HG03571 (cell line): ENCODE results near the gene HELT.
"Not testable (repeated sequence)": the region's sequence is repeated elsewhere in the genome, so short reads cannot be mapped to it uniquely, and the experiment has no call there.

Source experiments
- ATAC-seq: cut with Tn5 transposase; IDR thresholded peaks from one replicate; pipeline ENCODE4 v1.9.1; 2021; ENCODE audit not compliant: unreplicated experiment

HELT gene

GRCh38 chr4:185017964-185018772 lies at the start of gene HELT:
Gene HELT, plus strand, starts transcription at chr4:185018490. Its CDS starts 439 bp downstream, at chr4:185018929.
- ATAC-seq, result no peak

- no peak for ATAC-seq
Observed at GRCh38 chr4:184968784-184969201, 49.5 kb upstream of the HELT start.

GRCh38 chr4:184969610-184970009 lies 48.7 kb upstream of the HELT start:
- ATAC-seq, result no peak

- no peak for ATAC-seq
Observed at GRCh38 chr4:184972991-184973390, 45.3 kb upstream of the HELT start.

- ATAC-seq, result not testable (repeated sequence)
Observed at GRCh38 chr4:184976348-184976747, 41.9 kb upstream of the HELT start.

GRCh38 chr4:184977747-184978146 lies 40.5 kb upstream of the HELT start:
- ATAC-seq, result no peak

GRCh38 chr4:184978211-184978610 lies 40.1 kb upstream of the HELT start:
- no peak for ATAC-seq

- no peak for ATAC-seq
Observed at GRCh38 chr4:184979461-184980124, 38.7 kb upstream of the HELT start.

- no peak for ATAC-seq
Observed at GRCh38 chr4:184980261-184980660, 38.0 kb upstream of the HELT start.

GRCh38 chr4:184983672-184984356 lies 34.5 kb upstream of the HELT start:
- peak; percentile 85 for ATAC-seq

GRCh38 chr4:184987493-184988031 lies 30.7 kb upstream of the HELT start:
- no peak for ATAC-seq

- ATAC-seq, result no peak
Observed at GRCh38 chr4:184988611-184989010, 29.7 kb upstream of the HELT start.

- ATAC-seq, result not testable (repeated sequence)
Observed at GRCh38 chr4:184989283-184989682, 29.0 kb upstream of the HELT start.

GRCh38 chr4:184990131-184990530 lies 28.2 kb upstream of the HELT start:
- not testable (repeated sequence) for ATAC-seq

- ATAC-seq, result no peak
Observed at GRCh38 chr4:184991860-184992259, 26.4 kb upstream of the HELT start.

- no peak for ATAC-seq
Observed at GRCh38 chr4:184992422-184992821, 25.9 kb upstream of the HELT start.

- ATAC-seq, result no peak
Observed at GRCh38 chr4:184993247-184993646, 25.0 kb upstream of the HELT start.

- no peak for ATAC-seq
Observed at GRCh38 chr4:184994010-184994622, 24.2 kb upstream of the HELT start.

GRCh38 chr4:184994623-184995010 lies 23.7 kb upstream of the HELT start:
- ATAC-seq, result no peak

- ATAC-seq, result not testable (repeated sequence)
Observed at GRCh38 chr4:184997656-184998055, 20.6 kb upstream of the HELT start.

- no peak for ATAC-seq
Observed at GRCh38 chr4:185002784-185003183, 15.5 kb upstream of the HELT start.
